Hepatocyte (in vitro differentiated cells): ENCODE results near the gene ZDHHC1. TPM values are rescaled to one million over a fixed set of nuclear protein-coding genes. Genes with fewer than 3 reads are reported as not detected.

Experiments used
- DNase-seq: peaks from one replicate; pipeline ENCODE4 v3.0.0-alpha.2; 2016; ENCODE audit warnings: low spot score
- H2AFZ ChIP-seq: fragments of 200-600 bp; sonication (generic); 2 replicates; pipeline ENCODE4 v1.6.0; 2016; ENCODE audit warnings: antibody characterized with exemption, mild to moderate bottlenecking
- H3K27ac ChIP-seq: fragments of 200-600 bp; sonication (generic); 2 replicates; pipeline ENCODE4 v1.5.1; 2016; ENCODE audit warnings: mild to moderate bottlenecking
- H3K27me3 ChIP-seq: fragments of 200-600 bp; sonication (generic); 2 replicates; pipeline ENCODE4 v1.6.1; 2016
- H3K36me3 ChIP-seq: fragments of 200-600 bp; sonication (generic); replicated peaks from 2 replicates; pipeline ENCODE4 v1.5.1; 2016; ENCODE audit warnings: low read depth; ENCODE audit not compliant: insufficient read depth
- H3K4me1 ChIP-seq: fragments of 200-600 bp; sonication (generic); 2 replicates; pipeline ENCODE4 v1.5.1; 2016; ENCODE audit warnings: mild to moderate bottlenecking, moderate library complexity; ENCODE audit not compliant: insufficient read depth
- H3K4me2 ChIP-seq: fragments of 200-600 bp; sonication (generic); 2 replicates; pipeline ENCODE4 v1.6.0; 2016
- H3K4me3 ChIP-seq: fragments of 200-600 bp; sonication (generic); 2 replicates; pipeline ENCODE4 v1.5.1; 2016; ENCODE audit warnings: mild to moderate bottlenecking
- H3K79me2 ChIP-seq: fragments of 200-600 bp; sonication (generic); 2 replicates; pipeline ENCODE4 v1.6.0; 2017; ENCODE audit warnings: mild to moderate bottlenecking
- H3K9me2 ChIP-seq: fragments of 200-600 bp; sonication (generic); replicated peaks from 2 replicates; pipeline ENCODE4 v1.6.0; 2017; ENCODE audit warnings: mild to moderate bottlenecking; ENCODE audit not compliant: insufficient read depth
- H3K9me3 ChIP-seq: fragments of 200-600 bp; sonication (generic); 2 replicates; pipeline ENCODE4 v1.5.1; 2016; ENCODE audit warnings: low read depth, mild to moderate bottlenecking
- H4K20me1 ChIP-seq: fragments of 200-600 bp; sonication (generic); 2 replicates; pipeline ENCODE4 v1.6.0; 2016; ENCODE audit warnings: mild to moderate bottlenecking; ENCODE audit not compliant: insufficient read depth, poor library complexity, severe bottlenecking
- EZH2 ChIP-seq: fragments of 200-600 bp; sonication (generic); IDR thresholded peaks from 2 replicates; pipeline ENCODE4 v1.6.1; 2016; ENCODE audit warnings: antibody characterized with exemption, mild to moderate bottlenecking, borderline replicate concordance
- EZH2phosphoT487 ChIP-seq: fragments of 200-600 bp; sonication (generic); IDR thresholded peaks from one replicate; pipeline ENCODE4 v1.6.1; 2018; ENCODE audit warnings: antibody characterized with exemption, mild to moderate bottlenecking, low read depth, moderate library complexity; ENCODE audit not compliant: unreplicated experiment, severe bottlenecking
- WGBS: methylation state at CpG from one replicate; pipeline ENCODE4 v1.1.6; 2016; ENCODE audit warnings: low lambda C conversion rate; ENCODE audit errors: missing lambda C conversion rate; 5-methylcytosine and 5-hydroxymethylcytosine counted together
- polyA plus RNA-seq: library from polyadenylated mRNA; unstranded; fragments of >200 nt; fragmentation: Nextera tagmentation; extraction: Ambion mirVana; gene quantifications from 2 replicates; pipeline ENCODE4 v1.2.1, GENCODE V29; 2016
- total RNA-seq: library from RNA; depleted of rRNA; stranded (reverse); fragments of >200 nt; gene quantifications from 2 replicates; pipeline ENCODE4 v1.2.3, GENCODE V29; 2014
- TF ChIP-seq, protein P1 (sequence below): fragments of 200-600 bp; sonication (generic); IDR thresholded peaks from 2 replicates; pipeline ENCODE4 v1.5.1; 2016; ENCODE audit warnings: antibody characterized with exemption, mild to moderate bottlenecking; ENCODE audit not compliant: poor library complexity

The ZDHHC1 gene
- total and polyA plus RNA-seq, 2 experiments from 2014 or later: 5.9 to 10.6 TPM

DNA sequence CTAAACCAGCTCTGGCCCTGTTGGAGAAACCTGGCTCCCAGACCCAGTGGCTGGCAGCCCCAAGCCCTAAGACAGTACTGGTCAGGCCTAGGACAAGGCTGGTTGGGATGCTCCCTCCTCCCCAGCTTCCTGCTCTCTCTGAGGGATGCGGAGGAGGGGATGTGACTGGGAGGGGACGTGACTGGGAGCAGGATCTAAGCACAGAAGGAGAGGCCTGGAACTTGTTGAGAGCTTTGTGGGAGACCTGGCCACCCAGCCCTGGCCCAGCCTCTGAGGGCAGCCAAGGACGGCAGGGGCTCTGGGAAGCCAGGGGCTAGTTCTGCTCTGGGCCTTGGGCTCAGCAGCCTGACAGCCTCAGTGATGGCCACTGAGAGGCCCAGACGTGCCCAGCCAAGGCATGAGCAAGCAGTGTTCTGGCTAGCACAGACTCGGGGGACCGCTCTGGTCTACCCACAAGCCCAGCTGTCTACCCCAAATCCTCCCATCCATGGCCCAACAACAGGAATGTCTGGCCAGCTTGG, 41.9 kb upstream of the ZDHHC1 start:
- no peaks in the 10 kb centered on the region for H3K9me2 ChIP-seq
- H3K27me3 ChIP-seq: no peaks in the 10 kb centered on the region
- H3K36me3 ChIP-seq: no peaks in the 10 kb centered on the region
- peaks cover 44% of the 10 kb centered on the region for H3K4me1 ChIP-seq
- TF ChIP-seq EZH2phosphoT487: no peak
- TF ChIP-seq, protein P1, sequence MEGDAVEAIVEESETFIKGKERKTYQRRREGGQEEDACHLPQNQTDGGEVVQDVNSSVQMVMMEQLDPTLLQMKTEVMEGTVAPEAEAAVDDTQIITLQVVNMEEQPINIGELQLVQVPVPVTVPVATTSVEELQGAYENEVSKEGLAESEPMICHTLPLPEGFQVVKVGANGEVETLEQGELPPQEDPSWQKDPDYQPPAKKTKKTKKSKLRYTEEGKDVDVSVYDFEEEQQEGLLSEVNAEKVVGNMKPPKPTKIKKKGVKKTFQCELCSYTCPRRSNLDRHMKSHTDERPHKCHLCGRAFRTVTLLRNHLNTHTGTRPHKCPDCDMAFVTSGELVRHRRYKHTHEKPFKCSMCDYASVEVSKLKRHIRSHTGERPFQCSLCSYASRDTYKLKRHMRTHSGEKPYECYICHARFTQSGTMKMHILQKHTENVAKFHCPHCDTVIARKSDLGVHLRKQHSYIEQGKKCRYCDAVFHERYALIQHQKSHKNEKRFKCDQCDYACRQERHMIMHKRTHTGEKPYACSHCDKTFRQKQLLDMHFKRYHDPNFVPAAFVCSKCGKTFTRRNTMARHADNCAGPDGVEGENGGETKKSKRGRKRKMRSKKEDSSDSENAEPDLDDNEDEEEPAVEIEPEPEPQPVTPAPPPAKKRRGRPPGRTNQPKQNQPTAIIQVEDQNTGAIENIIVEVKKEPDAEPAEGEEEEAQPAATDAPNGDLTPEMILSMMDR: no peak
- TF ChIP-seq EZH2: no peak
- H3K27ac ChIP-seq: no peak overlapping the region
- H2AFZ ChIP-seq: no peak overlapping the region
- peaks cover 69% of the 10 kb centered on the region for H3K79me2 ChIP-seq
- peaks cover 86% of the 10 kb centered on the region for H4K20me1 ChIP-seq
- no peak overlapping the region for H3K4me2 ChIP-seq
- no peak overlapping the region for H3K4me3 ChIP-seq
- WGBS: 88% methylated on average over 6 of the region's 6 CpGs
- no peaks in the 10 kb centered on the region for H3K9me3 ChIP-seq
- DNase-seq: no peak

DNA sequence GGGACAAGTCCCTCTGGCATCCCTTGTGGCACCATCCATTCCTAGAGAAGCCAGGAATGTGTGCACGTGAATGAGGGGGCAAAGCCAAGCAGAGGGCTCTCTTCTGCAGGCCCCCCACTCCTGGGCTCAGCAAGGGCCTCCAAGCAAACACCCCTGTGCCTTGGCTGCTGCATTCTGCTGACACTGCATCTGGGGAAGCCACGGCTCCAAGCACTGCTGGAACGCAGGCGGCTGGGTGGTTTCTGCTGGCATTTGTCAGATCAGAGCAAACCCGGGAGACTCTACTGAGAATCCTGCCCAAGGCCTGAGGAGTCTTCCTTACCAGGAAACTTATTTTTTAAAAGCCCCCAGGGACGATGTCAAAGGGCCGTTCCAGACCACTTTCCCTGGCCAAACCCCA, 41.3 kb upstream of the ZDHHC1 start:
- no peak overlapping the region for H2AFZ ChIP-seq
- no peak for DNase-seq
- H3K36me3 ChIP-seq: no peaks in the 10 kb centered on the region
- WGBS: 69% methylated on average over 7 of the region's 7 CpGs
- H3K79me2 ChIP-seq: peaks cover 63% of the 10 kb centered on the region
- peaks cover 80% of the 10 kb centered on the region for H4K20me1 ChIP-seq
- no peaks in the 10 kb centered on the region for H3K27me3 ChIP-seq
- no peak overlapping the region for H3K4me3 ChIP-seq
- H3K9me3 ChIP-seq: no peaks in the 10 kb centered on the region
- peaks cover 40% of the 10 kb centered on the region for H3K4me1 ChIP-seq
- no peaks in the 10 kb centered on the region for H3K9me2 ChIP-seq
- H3K4me2 ChIP-seq: no peak overlapping the region
- H3K27ac ChIP-seq: no peak overlapping the region
- TF ChIP-seq, protein P1: no peak
- TF ChIP-seq EZH2phosphoT487 (no peak), EZH2 (no peak)

DNA sequence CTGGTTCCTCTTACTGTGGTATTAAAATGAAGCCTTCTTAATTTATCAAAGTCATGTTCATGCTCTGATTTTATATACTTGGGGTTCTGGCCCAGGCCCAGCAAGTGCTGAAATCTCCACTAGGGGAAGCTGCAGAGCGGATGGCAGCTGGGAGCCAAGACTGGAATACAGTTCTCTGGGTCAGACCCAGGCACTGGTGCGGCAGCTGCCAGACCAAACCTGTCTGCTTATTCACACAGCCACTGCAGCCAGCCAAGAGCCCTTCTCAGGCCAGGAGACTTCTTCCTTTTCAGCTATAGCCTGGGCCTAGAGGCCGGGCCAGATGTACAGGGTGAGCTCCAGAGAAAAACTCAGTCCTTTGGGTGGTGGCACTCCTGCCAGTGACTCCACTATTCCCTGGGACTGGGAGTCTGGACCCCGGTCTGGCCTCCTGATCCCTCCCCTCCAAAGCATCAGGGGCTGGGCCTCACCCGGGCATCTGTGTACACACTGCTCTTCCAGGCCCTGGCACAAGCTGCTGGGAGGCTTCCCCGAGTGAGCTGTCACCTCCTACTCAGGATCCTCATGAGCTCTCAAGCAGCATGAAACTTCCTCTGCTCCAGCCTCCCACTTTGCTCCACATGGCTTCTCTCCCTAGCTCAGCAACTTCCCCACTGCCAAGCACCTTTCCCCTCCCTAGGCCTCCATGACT, 40.3 kb upstream of the ZDHHC1 start:
- Histone ChIP-seq H3K79me2 (peaks cover 53% of the 10 kb centered on the region), H3K27me3 (no peaks in the 10 kb centered on the region), H3K4me1 (peaks cover 33% of the 10 kb centered on the region), H3K36me3 (no peaks in the 10 kb centered on the region), H3K27ac (no peak overlapping the region), H2AFZ (no peak overlapping the region), H3K9me2 (no peaks in the 10 kb centered on the region), H4K20me1 (peaks cover 69% of the 10 kb centered on the region), H3K4me2 (no peak overlapping the region), H3K9me3 (no peaks in the 10 kb centered on the region), H3K4me3 (no peak overlapping the region)
- 85% methylated on average over 6 of the region's 6 CpGs for WGBS
- TF ChIP-seq EZH2 (no peak), EZH2phosphoT487 (no peak)
- TF ChIP-seq, protein P1: peak; percentile 14
- no peak for DNase-seq
